H1 (cell line): ENCODE measurements around the gene KCNA5. TPM values are rescaled to one million over a fixed set of nuclear protein-coding genes. Genes with fewer than 3 reads are reported as not detected.

Experiments
- CTCF ChIA-PET: fragments of 300-600 bp; sonication (Branson Sonifier 250); formaldehyde crosslinking; loops from one replicate; lab custom pipeline; 2021; ENCODE audit not compliant: partially characterized antibody; lab: Charles Lee
- POLR2A ChIA-PET: fragments of 300-600 bp; sonication (Branson Sonifier 250); formaldehyde crosslinking; loops from one replicate; lab custom pipeline; 2021; ENCODE audit warnings: inconsistent platforms; ENCODE audit not compliant: partially characterized antibody; lab: Charles Lee
- DNase-seq, 2 experiments: peaks; one replicate each; pipeline versions ENCODE4 v3.0.0 to v3.0.0-alpha.2; 2010 to 2022; ENCODE audit warnings: low spot score in 2 of 2, low read depth in 1 of 2, mixed read lengths in 1 of 2
- FAIRE-seq: peaks from 2 replicates; lab custom pipeline; 2011; peaks lifted over from hg19 to GRCh38; lab: Jason Lieb, UNC
- H2AFZ ChIP-seq: 2 replicates; pipeline ENCODE4 v1.8.1; 2012; ENCODE audit warnings: low read length, inconsistent platforms
- H2AK5ac ChIP-seq: 2 replicates; pipeline ENCODE4 v1.6.1; 2013; ENCODE audit warnings: low read depth, low read length
- H2BK120ac ChIP-seq: replicated peaks from 2 replicates; pipeline ENCODE3; 2013; ENCODE audit warnings: low read depth, low read length, inconsistent platforms
- H2BK12ac ChIP-seq: 2 replicates; pipeline ENCODE4 v1.6.1; 2013; ENCODE audit warnings: low read depth, low read length
- H2BK15ac ChIP-seq: 2 replicates; pipeline ENCODE4 v1.6.1; 2013; ENCODE audit warnings: low read length
- H2BK20ac ChIP-seq: 2 replicates; pipeline ENCODE4 v1.6.1; 2013; ENCODE audit warnings: low read length
- H2BK5ac ChIP-seq: 2 replicates; pipeline ENCODE4 v1.6.1; 2013; ENCODE audit warnings: low read depth, low read length
- H3K14ac ChIP-seq: 2 replicates; pipeline ENCODE4 v1.6.1; 2013; ENCODE audit warnings: inconsistent platforms; ENCODE audit not compliant: insufficient read length
- H3K18ac ChIP-seq: 2 replicates; pipeline ENCODE4 v1.6.1; 2013; ENCODE audit warnings: low read length; ENCODE audit errors: extremely low read depth
- H3K23ac ChIP-seq: 2 replicates; pipeline ENCODE4 v1.6.1; 2013; ENCODE audit warnings: inconsistent platforms; ENCODE audit not compliant: insufficient read length
- H3K23me2 ChIP-seq: 2 replicates; pipeline ENCODE4 v1.6.1; 2013; ENCODE audit warnings: low read depth, low read length
- H3K27ac ChIP-seq: 2 replicates; pipeline ENCODE4 v1.6.1; 2011; ENCODE audit warnings: low read depth, low read length, inconsistent platforms
- H3K27me3 ChIP-seq, 4 experiments: replicated peaks in 1 of 4; 1 replicate in 1 of 4; 2 replicates in 3 of 4; pipeline versions ENCODE4 v1.6.1 to v1.8.1; 2011 to 2013; ENCODE audit warnings: low read length in 3 of 4, mild to moderate bottlenecking in 3 of 4, inconsistent platforms in 2 of 4, mixed read lengths in 2 of 4, moderate library complexity in 1 of 4; ENCODE audit not compliant: control insufficient read depth in 3 of 4, insufficient read depth in 3 of 4; ENCODE audit errors: extremely low read depth in 1 of 4
- H3K36me3 ChIP-seq, 4 experiments: 2 replicates each; pipeline versions ENCODE4 v1.6.1 to v1.8.1; 2011 to 2013; ENCODE audit warnings: mild to moderate bottlenecking in 4 of 4, low read length in 3 of 4, moderate library complexity in 2 of 4, control low read depth in 1 of 4, inconsistent platforms in 1 of 4; ENCODE audit not compliant: insufficient read depth in 4 of 4, control insufficient read depth in 2 of 4
- H3K4ac ChIP-seq: replicated peaks from 2 replicates; pipeline ENCODE3; 2013; ENCODE audit warnings: low read length, low read depth, mixed read lengths, inconsistent platforms; ENCODE audit not compliant: insufficient read length
- H3K4me1 ChIP-seq, 4 experiments: replicated peaks in 1 of 4; 1 replicate in 1 of 4; 2 replicates in 3 of 4; pipeline versions ENCODE4 v1.6.1 to v1.8.1; 2011 to 2013; ENCODE audit warnings: low read length in 3 of 4, inconsistent platforms in 2 of 4, mixed read lengths in 1 of 4; ENCODE audit not compliant: insufficient read depth in 4 of 4, control insufficient read depth in 3 of 4
- H3K4me2 ChIP-seq, 2 experiments: 2 replicates each; pipeline versions ENCODE4 v1.6.1 to v1.8.1; 2011 to 2013; ENCODE audit warnings: low read depth in 2 of 2, low read length in 2 of 2, control low read depth in 1 of 2, inconsistent platforms in 1 of 2, mild to moderate bottlenecking in 1 of 2; ENCODE audit not compliant: insufficient read depth in 1 of 2
- H3K4me3 ChIP-seq, 4 experiments: fragments of 200-600, 300-600 bp in 1 of 4; sonication (generic), shearing (Covaris generic), sonication (Bioruptor Twin) in 1 of 4; 2 replicates each; pipeline versions ENCODE4 v1.5.1 to v1.8.1; 2011 to 2016; ENCODE audit warnings: low read length in 4 of 4, low read depth in 3 of 4, control low read depth in 2 of 4, inconsistent platforms in 2 of 4, mild to moderate bottlenecking in 2 of 4, mixed read lengths in 1 of 4, moderate library complexity in 1 of 4; ENCODE audit not compliant: insufficient read depth in 2 of 4; ENCODE audit errors: extremely low read depth in 1 of 4
- H3K56ac ChIP-seq: replicated peaks from 2 replicates; pipeline ENCODE3; 2013; ENCODE audit warnings: low read depth, mild to moderate bottlenecking, mixed read lengths, low read length, inconsistent platforms; ENCODE audit not compliant: insufficient read length
- H3K79me1 ChIP-seq: 2 replicates; pipeline ENCODE4 v1.6.1; 2013; ENCODE audit warnings: low read depth, low read length, control low read depth
- H3K79me2 ChIP-seq, 2 experiments: 2 replicates each; pipeline versions ENCODE4 v1.6.1 to v1.8.1; 2012 to 2013; ENCODE audit warnings: low read length in 2 of 2, mild to moderate bottlenecking in 2 of 2, inconsistent platforms in 1 of 2; ENCODE audit not compliant: insufficient read depth in 2 of 2, control insufficient read depth in 1 of 2
- H3K9ac ChIP-seq, 4 experiments: replicated peaks in 1 of 4; 1 replicate in 1 of 4; 2 replicates in 3 of 4; pipeline versions ENCODE4 v1.6.1 to v1.8.1; 2011 to 2013; ENCODE audit warnings: low read depth in 3 of 4, low read length in 3 of 4, control low read depth in 2 of 4, mild to moderate bottlenecking in 2 of 4, moderate library complexity in 2 of 4, inconsistent platforms in 1 of 4; ENCODE audit errors: extremely low read depth in 1 of 4
- H3K9me3 ChIP-seq, 2 experiments: 2 replicates each; pipeline versions ENCODE4 v1.6.1 to v1.8.1; 2012 to 2013; ENCODE audit warnings: mild to moderate bottlenecking in 2 of 2, moderate library complexity in 2 of 2, control low read depth in 1 of 2, inconsistent platforms in 1 of 2, low read depth in 1 of 2, low read length in 1 of 2, mixed read lengths in 1 of 2; ENCODE audit not compliant: insufficient read depth in 2 of 2
- H4K20me1 ChIP-seq, 2 experiments: replicated peaks in 1 of 2; 2 replicates each; pipeline versions ENCODE3 to v1.8.1; 2011 to 2013; ENCODE audit warnings: inconsistent platforms in 2 of 2, low read length in 2 of 2, mild to moderate bottlenecking in 1 of 2; ENCODE audit not compliant: insufficient read depth in 2 of 2, control insufficient read depth in 1 of 2
- H4K5ac ChIP-seq: 2 replicates; pipeline ENCODE4 v1.6.1; 2013; ENCODE audit warnings: low read length, low read depth, mixed read lengths, inconsistent platforms; ENCODE audit not compliant: insufficient read length
- H4K8ac ChIP-seq: 2 replicates; pipeline ENCODE4 v1.8.0; 2013; ENCODE audit warnings: mild to moderate bottlenecking, moderate library complexity, low read length, inconsistent platforms; ENCODE audit not compliant: insufficient read depth; ENCODE audit errors: extremely low read depth
- H4K91ac ChIP-seq: replicated peaks from 2 replicates; pipeline ENCODE3; 2013; ENCODE audit warnings: low read length, mixed read lengths, inconsistent platforms; ENCODE audit not compliant: insufficient read length
- BRCA1 ChIP-seq: IDR thresholded peaks from 2 replicates; pipeline ENCODE4 v1.6.1; 2012; ENCODE audit warnings: low read depth, low read length, improper control_type of control experiment
- CEBPB ChIP-seq: IDR thresholded peaks from 2 replicates; pipeline ENCODE4 v1.6.1; 2012; ENCODE audit warnings: low read depth, low read length
- GABPA ChIP-seq: IDR thresholded peaks from 2 replicates; pipeline ENCODE4 v1.6.1; 2011; ENCODE audit warnings: mild to moderate bottlenecking, low read length, moderate library complexity, borderline replicate concordance; ENCODE audit not compliant: insufficient read depth
- HDAC2 ChIP-seq, 2 experiments: fragments of 300-600 bp in 1 of 2; sonication (generic) in 1 of 2; IDR thresholded peaks; 2 replicates each; pipeline ENCODE4 v1.6.1; 2011 to 2012; ENCODE audit warnings: low read depth in 2 of 2, low read length in 2 of 2, mild to moderate bottlenecking in 2 of 2, moderate library complexity in 2 of 2, borderline replicate concordance in 1 of 2, inconsistent platforms in 1 of 2
- RAD21 ChIP-seq, 2 experiments: IDR thresholded peaks in 1 of 2; conservative IDR thresholded peaks in 1 of 2; 2 replicates each; pipeline ENCODE4 v1.6.1; 2011; ENCODE audit warnings: low read depth in 2 of 2, low read length in 2 of 2, improper control_type of control experiment in 1 of 2, inconsistent platforms in 1 of 2, mild to moderate bottlenecking in 1 of 2, moderate library complexity in 1 of 2
- RXRA ChIP-seq: IDR thresholded peaks from 2 replicates; pipeline ENCODE4 v1.6.1; 2011; ENCODE audit warnings: low read depth, mild to moderate bottlenecking, low read length, moderate library complexity; ENCODE audit not compliant: insufficient read depth
- TEAD4 ChIP-seq: IDR thresholded peaks from 2 replicates; pipeline ENCODE4 v1.6.1; 2012; ENCODE audit warnings: low read depth, low read length, inconsistent platforms, mixed read lengths
- ZNF274 ChIP-seq: IDR thresholded peaks from 2 replicates; pipeline ENCODE4 v1.7.0; 2012; ENCODE audit warnings: low read length, borderline replicate concordance; ENCODE audit errors: extremely low read depth
- WGBS, 2 experiments: shearing (Covaris generic) in 1 of 2; methylation state at CpG; one replicate each; pipeline versions ENCODE4 v1.1.6 to v1.1.7; 2013 to 2015; ENCODE audit warnings: low lambda C conversion rate in 2 of 2, mixed read lengths in 2 of 2, inconsistent platforms in 1 of 2, low coverage in 1 of 2, missing lambda C conversion rate in 1 of 2; ENCODE audit not compliant: insufficient replicate concordance in 2 of 2, insufficient coverage in 1 of 2, insufficient read length in 1 of 2; ENCODE audit errors: extremely low coverage in 1 of 2, missing lambda C conversion rate in 1 of 2; 5-methylcytosine and 5-hydroxymethylcytosine counted together
- polyA plus RNA-seq, 7 experiments: library from polyadenylated mRNA; depleted of rRNA in 3 of 7; stranded (reverse) in 5 of 7; unstranded in 2 of 7; fragments of >200 nt in 5 of 7; fragments of 200-250 nt in 2 of 7; gene quantifications; 1 replicate in 5 of 7; 2 replicates in 1 of 7; 4 replicates in 1 of 7; pipeline versions ENCODE4 v1.2.1 to v1.2.3, GENCODE V29; 2011 to 2013; ENCODE audit warnings: missing spikeins in 2 of 7, mixed read lengths in 2 of 7
- total RNA-seq: library from RNA; stranded (reverse); fragmentation: NEBNext Ultra II Directional; extraction: Animal tissue kit (Norgen Biotek cat#: 25700); gene quantifications from 2 replicates; pipeline ENCODE4 v1.2.1, GENCODE V29; 2021
- TF ChIP-seq, protein P1 (sequence below): IDR thresholded peaks from 2 replicates; pipeline ENCODE4 v1.6.1; 2012; ENCODE audit warnings: inconsistent platforms

Gene KCNA5
- total and polyA plus RNA-seq, 2 of the 8 experiments (the other 6 are each of a cell fraction or from before 2014, with no cell fraction given) = 0.20 to 0.29 TPM

DNA sequence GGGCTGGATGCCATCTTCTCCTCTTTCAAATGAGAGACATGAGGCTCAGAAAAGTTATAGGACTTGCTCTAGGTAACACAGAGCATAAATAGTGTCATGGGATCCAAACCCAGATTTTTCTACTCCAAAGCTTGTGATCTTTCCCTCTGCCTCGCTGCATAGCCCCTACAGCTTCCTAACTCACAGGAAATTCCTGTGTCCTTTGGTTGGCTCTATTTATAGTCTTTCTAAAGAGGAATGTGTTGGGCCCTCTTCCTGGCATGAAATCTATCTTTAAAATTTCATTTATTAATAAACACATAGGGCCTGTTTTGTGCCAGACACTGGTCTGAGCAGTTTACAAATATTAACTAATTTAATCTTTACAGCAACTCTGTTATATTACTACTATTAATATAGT is 9.8 kb upstream of the KCNA5 start:
- H2BK5ac ChIP-seq = no peak overlapping the region
- ChIA-PET POLR2A (no interaction called here), CTCF (interaction anchor here (0.7 to 3.7 kb wide), 6 partner anchors 12 to 51 kb away, joined by 3 to 29 read pairs (median 4); no protein-coding TSS in a partner anchor)
- DNase-seq (no peak), FAIRE-seq (no peak)
- H4K5ac ChIP-seq = no peak overlapping the region
- peaks cover 0 to 3% (median 1%) of the 10 kb centered on the region in 4 experiments; a peak in 1 of 7 replicates for H3K4me1 ChIP-seq
- no peak overlapping the region for H2BK15ac ChIP-seq
- no peak overlapping the region for H4K8ac ChIP-seq
- no peaks in the 10 kb centered on the region for H3K23me2 ChIP-seq
- H3K9me3 ChIP-seq = peaks cover 0 to 3% of the 10 kb centered on the region in 2 experiments; a peak in 1 of 4 replicates
- H2AFZ ChIP-seq = no peak overlapping the region
- no peak overlapping the region for H2BK20ac ChIP-seq
- 83% methylated on average over 1 of the region's 1 CpG; no CpG with 5 or more reads in 1 of the 2 experiments for WGBS, 2 experiments
- no peaks in the 10 kb centered on the region for H3K79me2 ChIP-seq
- H3K79me1 ChIP-seq = no peaks in the 10 kb centered on the region
- H2AK5ac ChIP-seq = no peak overlapping the region
- no peaks in the 10 kb centered on the region for H3K36me3 ChIP-seq
- no peak overlapping the region for H3K56ac ChIP-seq
- no peak overlapping the region for H3K18ac ChIP-seq
- H3K4ac ChIP-seq = no peak overlapping the region
- H3K23ac ChIP-seq = no peak overlapping the region
- H3K4me2 ChIP-seq = no peak overlapping the region
- no peaks in the 10 kb centered on the region for H3K27me3 ChIP-seq
- H4K20me1 ChIP-seq = no peaks in the 10 kb centered on the region
- no peak overlapping the region for H3K4me3 ChIP-seq
- H3K14ac ChIP-seq = no peak overlapping the region
- no peak overlapping the region for H4K91ac ChIP-seq
- no peak overlapping the region for H2BK120ac ChIP-seq
- no peak overlapping the region for H3K27ac ChIP-seq
- no peak overlapping the region for H3K9ac ChIP-seq
- no peak overlapping the region for H2BK12ac ChIP-seq
- no peak for TF ChIP-seq ZNF274
- no peak for TF ChIP-seq RXRA
- no peak for TF ChIP-seq BRCA1
- TF ChIP-seq, protein P1, sequence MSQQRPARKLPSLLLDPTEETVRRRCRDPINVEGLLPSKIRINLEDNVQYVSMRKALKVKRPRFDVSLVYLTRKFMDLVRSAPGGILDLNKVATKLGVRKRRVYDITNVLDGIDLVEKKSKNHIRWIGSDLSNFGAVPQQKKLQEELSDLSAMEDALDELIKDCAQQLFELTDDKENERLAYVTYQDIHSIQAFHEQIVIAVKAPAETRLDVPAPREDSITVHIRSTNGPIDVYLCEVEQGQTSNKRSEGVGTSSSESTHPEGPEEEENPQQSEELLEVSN = no peak
- no peak for TF ChIP-seq RAD21 (IDR thresholded peaks at IDR 0.05 in 1 of 2, conservative IDR thresholded peaks at IDR 0.05 in 1 of 2; ENCODE audit: low read depth in 2 of 2, low read length in 2 of 2)
- no peak for TF ChIP-seq GABPA
- no peak for TF ChIP-seq CEBPB
- no peak for TF ChIP-seq TEAD4
- no peak for TF ChIP-seq HDAC2 (IDR thresholded peaks at IDR 0.05; ENCODE audit: borderline replicate concordance in 1 of 2, low read depth in 2 of 2, low read length in 2 of 2)
